ENCODE measurements around the gene COL4A2.

DNA sequence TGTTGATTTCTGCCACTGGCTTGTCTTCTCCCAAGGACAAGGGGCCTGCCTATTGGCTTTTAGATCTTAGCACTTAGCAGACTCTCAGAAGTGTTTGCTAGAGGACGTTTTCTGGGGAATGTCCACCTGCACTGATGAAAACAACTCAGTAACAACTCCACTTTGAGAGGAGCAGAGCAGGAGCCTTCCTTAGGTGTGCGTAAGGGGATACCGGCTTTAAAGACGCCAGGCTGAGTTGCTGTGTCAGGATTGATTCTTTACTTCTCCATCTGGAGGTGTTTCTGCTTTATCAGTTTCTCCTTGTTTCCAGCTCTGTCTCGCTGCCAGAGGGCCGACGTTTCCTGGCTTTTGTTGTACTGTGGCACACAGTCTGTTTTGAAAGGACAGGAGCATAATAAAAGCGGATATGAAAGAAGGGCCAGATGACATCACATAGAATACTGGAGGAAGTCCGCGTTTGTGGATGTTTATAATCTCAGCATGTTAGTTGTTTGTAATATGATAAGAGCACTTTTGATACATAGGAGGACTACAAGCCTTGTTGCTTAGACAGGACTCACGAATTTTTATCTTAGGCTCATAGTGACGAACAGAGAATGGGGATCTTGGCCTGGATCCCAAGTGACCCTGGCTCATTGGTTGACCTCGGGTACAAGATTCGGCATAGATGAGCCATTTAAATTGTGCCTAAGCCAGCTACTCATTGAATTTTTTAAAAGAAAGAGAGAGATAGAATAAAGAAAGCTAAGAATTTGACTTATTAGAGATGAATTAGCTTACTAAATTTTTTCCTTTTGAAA lies 34.6 kb downstream of the COL4A2 start:
- TF ChIP-seq, protein P1, sequence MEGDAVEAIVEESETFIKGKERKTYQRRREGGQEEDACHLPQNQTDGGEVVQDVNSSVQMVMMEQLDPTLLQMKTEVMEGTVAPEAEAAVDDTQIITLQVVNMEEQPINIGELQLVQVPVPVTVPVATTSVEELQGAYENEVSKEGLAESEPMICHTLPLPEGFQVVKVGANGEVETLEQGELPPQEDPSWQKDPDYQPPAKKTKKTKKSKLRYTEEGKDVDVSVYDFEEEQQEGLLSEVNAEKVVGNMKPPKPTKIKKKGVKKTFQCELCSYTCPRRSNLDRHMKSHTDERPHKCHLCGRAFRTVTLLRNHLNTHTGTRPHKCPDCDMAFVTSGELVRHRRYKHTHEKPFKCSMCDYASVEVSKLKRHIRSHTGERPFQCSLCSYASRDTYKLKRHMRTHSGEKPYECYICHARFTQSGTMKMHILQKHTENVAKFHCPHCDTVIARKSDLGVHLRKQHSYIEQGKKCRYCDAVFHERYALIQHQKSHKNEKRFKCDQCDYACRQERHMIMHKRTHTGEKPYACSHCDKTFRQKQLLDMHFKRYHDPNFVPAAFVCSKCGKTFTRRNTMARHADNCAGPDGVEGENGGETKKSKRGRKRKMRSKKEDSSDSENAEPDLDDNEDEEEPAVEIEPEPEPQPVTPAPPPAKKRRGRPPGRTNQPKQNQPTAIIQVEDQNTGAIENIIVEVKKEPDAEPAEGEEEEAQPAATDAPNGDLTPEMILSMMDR (IDR thresholded peaks at IDR 0.05), result no peak
- TF ChIP-seq POLR2A (IDR thresholded peaks at IDR 0.05), result no peak
